ENCODE measurements around the gene FALEC. TPM values are rescaled to one million over a fixed set of nuclear protein-coding genes. Genes with fewer than 3 reads are reported as not detected.

FALEC gene
- total and polyA plus RNA-seq, 9 of the 15 experiments (the other 6 are each of a cell fraction or from before 2014, with no cell fraction given): 0.15 to 1.8 (median 0.53) TPM; not detected in 5

DNA sequence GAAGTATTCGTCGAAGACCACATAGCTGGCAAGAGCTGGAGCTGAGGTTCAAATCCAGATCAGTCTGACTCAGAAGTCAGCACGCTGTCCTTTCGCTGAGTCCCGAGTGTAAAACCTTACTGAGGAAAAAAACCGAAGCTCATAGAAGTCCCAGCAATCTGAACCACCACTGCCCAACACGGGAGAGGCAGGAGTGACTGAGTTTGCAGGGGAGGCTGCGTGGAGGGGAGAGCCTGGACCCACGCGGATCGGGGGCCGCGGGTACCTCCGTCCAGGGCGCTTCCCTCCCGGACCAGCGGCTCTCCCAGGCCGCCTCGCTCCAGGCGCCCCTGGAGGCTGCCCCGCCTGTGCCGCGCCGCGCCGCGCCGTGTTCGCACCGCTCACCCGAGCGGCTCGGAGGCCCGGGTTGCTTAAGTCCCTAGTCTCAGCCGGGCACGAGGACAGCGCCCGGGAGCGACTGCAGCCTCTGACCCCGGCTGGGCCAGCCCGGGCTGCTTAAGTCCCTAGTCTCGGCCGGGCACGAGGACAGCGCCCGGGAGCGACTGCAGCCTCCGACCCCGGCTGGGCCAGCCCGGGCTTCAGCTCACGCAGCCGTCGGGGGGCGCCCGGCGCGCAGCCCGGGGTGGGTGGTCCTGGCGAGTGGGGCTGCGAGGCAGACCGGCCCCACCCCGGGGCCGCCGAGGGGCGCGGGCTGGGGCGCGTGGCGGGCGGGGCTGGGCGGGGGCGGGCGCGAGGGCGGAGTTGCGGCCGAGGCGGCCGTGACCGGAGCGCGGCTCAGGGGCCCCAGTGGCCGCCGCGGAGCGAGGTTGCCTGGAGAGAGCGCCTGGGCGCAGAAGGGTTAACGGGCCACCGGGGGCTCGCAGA is 33.3 kb downstream of the FALEC start, which contains the start of gene ADAMTSL4 (continued):
- TF ChIP-seq, protein P1, sequence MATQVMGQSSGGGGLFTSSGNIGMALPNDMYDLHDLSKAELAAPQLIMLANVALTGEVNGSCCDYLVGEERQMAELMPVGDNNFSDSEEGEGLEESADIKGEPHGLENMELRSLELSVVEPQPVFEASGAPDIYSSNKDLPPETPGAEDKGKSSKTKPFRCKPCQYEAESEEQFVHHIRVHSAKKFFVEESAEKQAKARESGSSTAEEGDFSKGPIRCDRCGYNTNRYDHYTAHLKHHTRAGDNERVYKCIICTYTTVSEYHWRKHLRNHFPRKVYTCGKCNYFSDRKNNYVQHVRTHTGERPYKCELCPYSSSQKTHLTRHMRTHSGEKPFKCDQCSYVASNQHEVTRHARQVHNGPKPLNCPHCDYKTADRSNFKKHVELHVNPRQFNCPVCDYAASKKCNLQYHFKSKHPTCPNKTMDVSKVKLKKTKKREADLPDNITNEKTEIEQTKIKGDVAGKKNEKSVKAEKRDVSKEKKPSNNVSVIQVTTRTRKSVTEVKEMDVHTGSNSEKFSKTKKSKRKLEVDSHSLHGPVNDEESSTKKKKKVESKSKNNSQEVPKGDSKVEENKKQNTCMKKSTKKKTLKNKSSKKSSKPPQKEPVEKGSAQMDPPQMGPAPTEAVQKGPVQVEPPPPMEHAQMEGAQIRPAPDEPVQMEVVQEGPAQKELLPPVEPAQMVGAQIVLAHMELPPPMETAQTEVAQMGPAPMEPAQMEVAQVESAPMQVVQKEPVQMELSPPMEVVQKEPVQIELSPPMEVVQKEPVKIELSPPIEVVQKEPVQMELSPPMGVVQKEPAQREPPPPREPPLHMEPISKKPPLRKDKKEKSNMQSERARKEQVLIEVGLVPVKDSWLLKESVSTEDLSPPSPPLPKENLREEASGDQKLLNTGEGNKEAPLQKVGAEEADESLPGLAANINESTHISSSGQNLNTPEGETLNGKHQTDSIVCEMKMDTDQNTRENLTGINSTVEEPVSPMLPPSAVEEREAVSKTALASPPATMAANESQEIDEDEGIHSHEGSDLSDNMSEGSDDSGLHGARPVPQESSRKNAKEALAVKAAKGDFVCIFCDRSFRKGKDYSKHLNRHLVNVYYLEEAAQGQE (IDR thresholded peaks at IDR 0.05; ENCODE audit: borderline replicate concordance): peak; percentile 16; the same call in 1 of the 2 replicates
- TF ChIP-seq, protein P1 (CRISPR knock-in tag; IDR thresholded peaks at IDR 0.05; ENCODE audit: low read depth): peak; percentile 59; the same call in 1 of the 2 replicates
- TF ChIP-seq FIP1L1 (IDR thresholded peaks at IDR 0.05; ENCODE audit: low read depth, low read length, poor library complexity, severe bottlenecking): peak; percentile 55
- no peak for TF ChIP-seq CBX8 (IDR thresholded peaks at IDR 0.05; ENCODE audit: borderline replicate concordance, extremely low read depth, low read depth, low read length, poor library complexity, severe bottlenecking)
- no peak for TF ChIP-seq SMAD3 (CRISPR knock-in tag; conservative IDR thresholded peaks at IDR 0.05)
- no peak for TF ChIP-seq ASH1L (IDR thresholded peaks at IDR 0.05; ENCODE audit: borderline replicate concordance, low read depth, partially characterized antibody)
- no peak for TF ChIP-seq KLF6 (CRISPR knock-in tag; IDR thresholded peaks at IDR 0.05; ENCODE audit: borderline replicate concordance)
- TF ChIP-seq TEAD1 (CRISPR knock-in tag; IDR thresholded peaks at IDR 0.05): no peak
- no peak for TF ChIP-seq HDAC1 (IDR thresholded peaks at IDR 0.05)
- no peak for TF ChIP-seq GATA2 (CRISPR knock-in tag; IDR thresholded peaks at IDR 0.05)
- peak in 2 of 3 experiments; percentile 62 to 81 for TF ChIP-seq YY1 (IDR thresholded peaks at IDR 0.05; ENCODE audit: borderline replicate concordance in 1 of 3, control insufficient read depth in 1 of 3, extremely low read depth in 1 of 3, insufficient read depth in 3 of 3, insufficient read length in 1 of 3, insufficient replicate concordance in 2 of 3, low read depth in 1 of 3, low read length in 2 of 3)
- no peak for TF ChIP-seq NFXL1 (CRISPR knock-in tag; IDR thresholded peaks at IDR 0.05)
- 0 out of 2 replicates have a peak, but pooled peaks have one; percentile 43 for TF ChIP-seq ZNF766 (CRISPR knock-in tag; conservative IDR thresholded peaks at IDR 0.05)
- no peak for TF ChIP-seq ZNF274 (IDR thresholded peaks at IDR 0.05; ENCODE audit: borderline replicate concordance, low read depth, low read length)
- TF ChIP-seq, protein P2, sequence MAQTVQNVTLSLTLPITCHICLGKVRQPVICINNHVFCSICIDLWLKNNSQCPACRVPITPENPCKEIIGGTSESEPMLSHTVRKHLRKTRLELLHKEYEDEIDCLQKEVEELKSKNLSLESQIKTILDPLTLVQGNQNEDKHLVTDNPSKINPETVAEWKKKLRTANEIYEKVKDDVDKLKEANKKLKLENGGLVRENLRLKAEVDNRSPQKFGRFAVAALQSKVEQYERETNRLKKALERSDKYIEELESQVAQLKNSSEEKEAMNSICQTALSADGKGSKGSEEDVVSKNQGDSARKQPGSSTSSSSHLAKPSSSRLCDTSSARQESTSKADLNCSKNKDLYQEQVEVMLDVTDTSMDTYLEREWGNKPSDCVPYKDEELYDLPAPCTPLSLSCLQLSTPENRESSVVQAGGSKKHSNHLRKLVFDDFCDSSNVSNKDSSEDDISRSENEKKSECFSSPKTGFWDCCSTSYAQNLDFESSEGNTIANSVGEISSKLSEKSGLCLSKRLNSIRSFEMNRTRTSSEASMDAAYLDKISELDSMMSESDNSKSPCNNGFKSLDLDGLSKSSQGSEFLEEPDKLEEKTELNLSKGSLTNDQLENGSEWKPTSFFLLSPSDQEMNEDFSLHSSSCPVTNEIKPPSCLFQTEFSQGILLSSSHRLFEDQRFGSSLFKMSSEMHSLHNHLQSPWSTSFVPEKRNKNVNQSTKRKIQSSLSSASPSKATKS (CRISPR knock-in tag; IDR thresholded peaks at IDR 0.05): no peak
- TF ChIP-seq ZNF316 (IDR thresholded peaks at IDR 0.05): no peak

Measured in K562 (cell line).